ENCODE data around the gene C11orf24.

- TF ChIP-seq CTCF (IDR thresholded peaks at IDR 0.05) (no peak), POLR2A (IDR thresholded peaks at IDR 0.05) (no peak)
These were observed 47.2 kb downstream of the C11orf24 start for GRCh38 chr11:68224606-68225005.
